HCT116 (cell line): ENCODE data around the gene EIF2AK2. TPM values are rescaled to one million over a fixed set of nuclear protein-coding genes. Genes with fewer than 3 reads are reported as not detected.

ENCODE experiments used
- ATAC-seq: fragments of 200-7000 bp; cut with Tn5 transposase; 2 replicates; pipeline ENCODE4 v1.9.1; 2020; ENCODE audit warnings: mild to moderate bottlenecking, moderate library complexity
- BruUV-seq: library from RNA; stranded (reverse); fragments of 400-500 nt; replicated peaks from 2 replicates; lab custom pipeline; 2021; lab: Mats Ljungman, UMichigan
- CTCF ChIA-PET: fragments of 300-600 bp; sonication (Branson Sonifier 250); formaldehyde crosslinking; loops from one replicate; lab custom pipeline; 2021; ENCODE audit warnings: antibody characterized with exemption; lab: Charles Lee
- POLR2A ChIA-PET: fragments of 300-600, 350-600 bp; sonication (Branson Sonifier 250); formaldehyde crosslinking; loops from one replicate; lab custom pipeline; 2021; ENCODE audit warnings: antibody characterized with exemption; lab: Charles Lee
- RAD21 ChIA-PET, 2 experiments: fragments of 300-600 bp; sonication (Branson Sonifier 250); formaldehyde crosslinking; loops; one replicate each; lab custom pipeline; 2023; ENCODE audit warnings: low total read pairs in 2 of 2; ENCODE audit not compliant: uncharacterized antibody in 2 of 2, unreplicated experiment in 2 of 2, low non-redundant PET in 1 of 2; lab: Charles Lee
- DNase-seq: peaks from one replicate; pipeline ENCODE4 v3.0.0-alpha.2; 2010; ENCODE audit warnings: low read depth, low spot score
- H2AFZ ChIP-seq: fragments of 200-600 bp; shearing (Covaris generic), sonication (generic); 2 replicates; pipeline ENCODE4 v1.6.1; 2017; ENCODE audit warnings: low read depth, mixed run types, mixed read lengths, antibody characterized with exemption, low read length; ENCODE audit not compliant: poor library complexity, severe bottlenecking
- H3K27ac ChIP-seq: 2 replicates; pipeline ENCODE4 v1.5.1; 2012; ENCODE audit warnings: low read depth, low read length
- H3K27me3 ChIP-seq: fragments of 200-600 bp; sonication (generic); 2 replicates; pipeline ENCODE4 v1.6.1; 2016; ENCODE audit warnings: mixed run types, low read length, mixed read lengths; ENCODE audit not compliant: insufficient read depth
- H3K36me3 ChIP-seq, 2 experiments: fragments of 200-500 bp in 1 of 2; fragments of 200-600 bp in 1 of 2; sonication (Bioruptor generic) in 1 of 2; sonication (generic) in 1 of 2; 2 replicates each; pipeline versions ENCODE4 v1.5.1 to v1.6.1; 2014 to 2016; ENCODE audit warnings: low read length in 2 of 2, inconsistent platforms in 1 of 2, mixed read lengths in 1 of 2, mixed run types in 1 of 2; ENCODE audit not compliant: insufficient read depth in 2 of 2, control insufficient read depth in 1 of 2
- H3K4me1 ChIP-seq, 2 experiments: fragments of 200-600 bp in 1 of 2; sonication (generic) in 1 of 2; 2 replicates each; pipeline versions ENCODE4 v1.5.1 to v1.6.1; 2012 to 2017; ENCODE audit warnings: low read length in 2 of 2, inconsistent platforms in 1 of 2, mild to moderate bottlenecking in 1 of 2, mixed read lengths in 1 of 2, mixed run types in 1 of 2, moderate library complexity in 1 of 2; ENCODE audit not compliant: insufficient read depth in 2 of 2, control insufficient read depth in 1 of 2
- H3K4me2 ChIP-seq: fragments of 200-600 bp; sonication (generic); 2 replicates; pipeline ENCODE4 v1.6.1; 2017; ENCODE audit warnings: mixed run types, low read length, mixed read lengths
- H3K4me3 ChIP-seq, 2 experiments: fragments of 200-600 bp in 1 of 2; sonication (generic) in 1 of 2; replicated peaks in 1 of 2; 2 replicates each; pipeline ENCODE4 v1.5.1; 2011 to 2016; ENCODE audit warnings: low read length in 2 of 2, control low read depth in 1 of 2, low read depth in 1 of 2, mild to moderate bottlenecking in 1 of 2, mixed read lengths in 1 of 2, mixed run types in 1 of 2
- H3K79me2 ChIP-seq: fragments of 200-600 bp; sonication (generic); 2 replicates; pipeline ENCODE4 v1.6.1; 2017; ENCODE audit warnings: mild to moderate bottlenecking, mixed run types, low read length, moderate library complexity, mixed read lengths; ENCODE audit not compliant: insufficient read depth
- H3K9ac ChIP-seq: fragments of 200-600 bp; sonication (generic); 2 replicates; pipeline ENCODE4 v1.6.1; 2016; ENCODE audit warnings: low read length, mixed read lengths
- H3K9me2 ChIP-seq: fragments of 200-600 bp; sonication (generic), shearing (Covaris generic); 2 replicates; pipeline ENCODE4 v1.6.1; 2017; ENCODE audit warnings: mixed run types, mild to moderate bottlenecking, moderate library complexity; ENCODE audit not compliant: insufficient read depth
- H3K9me3 ChIP-seq, 2 experiments: fragments of 200-500 bp in 1 of 2; fragments of 200-600 bp in 1 of 2; sonication (Bioruptor generic) in 1 of 2; sonication (generic) in 1 of 2; 2 replicates each; pipeline ENCODE4 v1.6.1; 2014 to 2017; ENCODE audit warnings: low read length in 2 of 2, mixed read lengths in 2 of 2, inconsistent platforms in 1 of 2, low read depth in 1 of 2, mild to moderate bottlenecking in 1 of 2, mixed run types in 1 of 2, moderate library complexity in 1 of 2; ENCODE audit not compliant: control insufficient read depth in 1 of 2, insufficient read depth in 1 of 2
- H4K20me1 ChIP-seq: fragments of 200-600 bp; sonication (generic), shearing (Covaris generic); 2 replicates; pipeline ENCODE4 v1.6.1; 2017; ENCODE audit warnings: mixed run types, mild to moderate bottlenecking, moderate library complexity; ENCODE audit not compliant: insufficient read depth
- EGR1 ChIP-seq: IDR thresholded peaks from 2 replicates; pipeline ENCODE4 v1.6.1; 2012; ENCODE audit warnings: low read depth
- EZH2 ChIP-seq: fragments of 200-600 bp; sonication (generic); IDR thresholded peaks from 2 replicates; pipeline ENCODE4 v1.6.1; 2017; ENCODE audit warnings: antibody characterized with exemption, mixed run types
- FOSL1 ChIP-seq: IDR thresholded peaks from 2 replicates; pipeline ENCODE4 v1.6.1; 2012; ENCODE audit warnings: low read depth
- POLR2A ChIP-seq: IDR thresholded peaks from 2 replicates; pipeline ENCODE4 v1.7.0; 2011; ENCODE audit warnings: borderline replicate concordance; ENCODE audit not compliant: insufficient read depth, insufficient read length; ENCODE audit errors: extremely low read depth
- POLR2AphosphoS5 ChIP-seq: IDR thresholded peaks from 2 replicates; pipeline ENCODE4 v1.6.1; 2011; ENCODE audit warnings: mild to moderate bottlenecking, low read depth, low read length, moderate library complexity
- SRF ChIP-seq: IDR thresholded peaks from 2 replicates; pipeline ENCODE4 v1.6.1; 2012; ENCODE audit warnings: low read depth
- TCF7L2 ChIP-seq: IDR thresholded peaks from 2 replicates; pipeline ENCODE4 v1.7.0; 2011; ENCODE audit warnings: borderline replicate concordance, inconsistent platforms; ENCODE audit not compliant: insufficient read depth, insufficient read length; ENCODE audit errors: extremely low read depth
- intact Hi-C: fragments of 100-400 bp; cut with micrococcal nuclease; formaldehyde crosslinking; loops from 2 replicates; pipeline ENCODE4 v1.10.0; 2022
- total RNA-seq: library from RNA; stranded (reverse); gene quantifications from one replicate; pipeline ENCODE4 v1.2.1, GENCODE V29; 2021; ENCODE audit not compliant: unreplicated experiment
- TF ChIP-seq, protein P1 (sequence below): IDR thresholded peaks from 2 replicates; pipeline ENCODE4 v1.6.1; 2012; ENCODE audit warnings: low read depth

The EIF2AK2 gene
- total RNA-seq, 1 experiment from 2014 or later = 40.7 TPM

DNA sequence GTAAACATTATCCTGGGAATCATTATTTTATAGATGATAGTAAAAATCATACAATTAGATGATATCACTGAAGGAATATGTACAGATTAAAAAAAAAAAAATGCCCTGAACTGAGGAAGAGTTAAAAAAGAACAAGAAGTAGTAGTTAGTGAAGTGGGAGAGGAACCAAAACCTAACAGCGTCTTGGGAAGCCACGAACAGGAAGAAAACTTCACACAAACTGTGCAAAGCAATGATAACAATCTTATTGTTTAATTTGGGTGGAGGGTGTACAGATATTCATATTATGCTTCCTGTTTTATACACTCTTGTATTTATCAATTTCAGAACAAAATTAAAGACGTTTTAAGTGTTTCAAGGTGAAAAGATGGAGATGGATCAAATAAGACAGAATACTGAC lies 76.1 kb downstream of the EIF2AK2 start:
- CTCF ChIA-PET = no interaction called here
- no peak overlapping the region for H3K4me2 ChIP-seq

More for the DNA sequence above, 76.1 kb downstream of the EIF2AK2 start:
- RAD21 ChIA-PET = no interaction called here
- no peak for DNase-seq
- no peak overlapping the region for H3K27ac ChIP-seq
- peaks cover 9% of the 10 kb centered on the region; the same call in 1 of the 2 replicates for H3K79me2 ChIP-seq
- intact Hi-C loops = no loop called here
- BruUV-seq = no TSS peak
- no peak overlapping the region for H3K9ac ChIP-seq
- no peak for TF ChIP-seq SRF
- TF ChIP-seq TCF7L2 = no peak
- TF ChIP-seq, protein P1, sequence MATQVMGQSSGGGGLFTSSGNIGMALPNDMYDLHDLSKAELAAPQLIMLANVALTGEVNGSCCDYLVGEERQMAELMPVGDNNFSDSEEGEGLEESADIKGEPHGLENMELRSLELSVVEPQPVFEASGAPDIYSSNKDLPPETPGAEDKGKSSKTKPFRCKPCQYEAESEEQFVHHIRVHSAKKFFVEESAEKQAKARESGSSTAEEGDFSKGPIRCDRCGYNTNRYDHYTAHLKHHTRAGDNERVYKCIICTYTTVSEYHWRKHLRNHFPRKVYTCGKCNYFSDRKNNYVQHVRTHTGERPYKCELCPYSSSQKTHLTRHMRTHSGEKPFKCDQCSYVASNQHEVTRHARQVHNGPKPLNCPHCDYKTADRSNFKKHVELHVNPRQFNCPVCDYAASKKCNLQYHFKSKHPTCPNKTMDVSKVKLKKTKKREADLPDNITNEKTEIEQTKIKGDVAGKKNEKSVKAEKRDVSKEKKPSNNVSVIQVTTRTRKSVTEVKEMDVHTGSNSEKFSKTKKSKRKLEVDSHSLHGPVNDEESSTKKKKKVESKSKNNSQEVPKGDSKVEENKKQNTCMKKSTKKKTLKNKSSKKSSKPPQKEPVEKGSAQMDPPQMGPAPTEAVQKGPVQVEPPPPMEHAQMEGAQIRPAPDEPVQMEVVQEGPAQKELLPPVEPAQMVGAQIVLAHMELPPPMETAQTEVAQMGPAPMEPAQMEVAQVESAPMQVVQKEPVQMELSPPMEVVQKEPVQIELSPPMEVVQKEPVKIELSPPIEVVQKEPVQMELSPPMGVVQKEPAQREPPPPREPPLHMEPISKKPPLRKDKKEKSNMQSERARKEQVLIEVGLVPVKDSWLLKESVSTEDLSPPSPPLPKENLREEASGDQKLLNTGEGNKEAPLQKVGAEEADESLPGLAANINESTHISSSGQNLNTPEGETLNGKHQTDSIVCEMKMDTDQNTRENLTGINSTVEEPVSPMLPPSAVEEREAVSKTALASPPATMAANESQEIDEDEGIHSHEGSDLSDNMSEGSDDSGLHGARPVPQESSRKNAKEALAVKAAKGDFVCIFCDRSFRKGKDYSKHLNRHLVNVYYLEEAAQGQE = no peak
- no peak for TF ChIP-seq POLR2A
- TF ChIP-seq EGR1 = no peak
- TF ChIP-seq EZH2 = no peak
- no peak for TF ChIP-seq POLR2AphosphoS5
- TF ChIP-seq FOSL1 = no peak
- no peaks in the 10 kb centered on the region for H4K20me1 ChIP-seq
- POLR2A ChIA-PET = no interaction called here
- H3K36me3 ChIP-seq = 0 out of 4 replicates have a peak, but pooled peaks cover 0 to 2% of the 10 kb centered on the region in 2 experiments
- no peaks in the 10 kb centered on the region for H3K9me3 ChIP-seq
- H3K4me1 ChIP-seq = peaks cover 0 to 16% of the 10 kb centered on the region in 2 experiments; a peak in 3 of 4 replicates
- H3K9me2 ChIP-seq = no peaks in the 10 kb centered on the region
- H3K27me3 ChIP-seq = no peaks in the 10 kb centered on the region
- no peak overlapping the region for H2AFZ ChIP-seq
- no peak overlapping the region for H3K4me3 ChIP-seq
- ATAC-seq = no peak
